Activated naive CD4-positive, alpha-beta T cell treated with anti-CD3 and anti-CD28 coated beads for 36 hours (primary cell): ENCODE data around the gene ZNF692. TPM values are rescaled to one million over a fixed set of nuclear protein-coding genes. Genes with fewer than 3 reads are reported as not detected.
"Not testable (repeated sequence)": the region's sequence is repeated elsewhere in the genome, so short reads cannot be mapped to it uniquely, and the experiment has no call there.

Experiments
- CTCF ChIA-PET: fragments of 350-600 bp; sonication (Branson Sonifier 250); formaldehyde crosslinking; loops from one replicate; lab custom pipeline; 2021; ENCODE audit warnings: antibody characterized with exemption; lab: Charles Lee
- DNase-seq: peaks from one replicate; pipeline ENCODE4 v3.0.0-alpha.2; 2020
- H3K27ac Mint-ChIP-seq: one replicate; pipeline ENCODE4 v1.8.0; 2021; ENCODE audit warnings: mild to moderate bottlenecking, mixed read lengths
- H3K27me3 Mint-ChIP-seq: one replicate; pipeline ENCODE4 v1.8.0; 2021; ENCODE audit warnings: low read depth, mixed read lengths
- H3K36me3 Mint-ChIP-seq: one replicate; pipeline ENCODE4 v1.8.0; 2021; ENCODE audit warnings: low read depth, mixed read lengths
- H3K4me1 Mint-ChIP-seq: one replicate; pipeline ENCODE4 v1.8.0; 2021; ENCODE audit warnings: low read depth, mixed read lengths
- H3K4me3 Mint-ChIP-seq: one replicate; pipeline ENCODE4 v1.8.0; 2021; ENCODE audit warnings: mild to moderate bottlenecking, moderate library complexity, mixed read lengths
- H3K9me3 Mint-ChIP-seq: one replicate; pipeline ENCODE4 v1.8.0; 2021; ENCODE audit warnings: mixed read lengths
- intact Hi-C: fragments of 100-400 bp; cut with micrococcal nuclease; formaldehyde crosslinking; loops from one replicate; pipeline ENCODE4 v1.15.1; 2023
- microRNA-seq: library from miRNA; unstranded; fragments of <30 nt; microRNA quantifications from one replicate; pipeline ENCODE4 v1.2.0, GENCODE V29; 2022; ENCODE audit warnings: borderline microRNAs expressed, borderline replicate concordance
- total RNA-seq, 2 experiments: library from RNA; stranded (reverse); gene quantifications; one replicate each; pipeline ENCODE4 v1.2.3, GENCODE V29; 2021

The ZNF692 gene
- total RNA-seq, 2 experiments from 2014 or later = 87.6 to 88.7 TPM

DNA sequence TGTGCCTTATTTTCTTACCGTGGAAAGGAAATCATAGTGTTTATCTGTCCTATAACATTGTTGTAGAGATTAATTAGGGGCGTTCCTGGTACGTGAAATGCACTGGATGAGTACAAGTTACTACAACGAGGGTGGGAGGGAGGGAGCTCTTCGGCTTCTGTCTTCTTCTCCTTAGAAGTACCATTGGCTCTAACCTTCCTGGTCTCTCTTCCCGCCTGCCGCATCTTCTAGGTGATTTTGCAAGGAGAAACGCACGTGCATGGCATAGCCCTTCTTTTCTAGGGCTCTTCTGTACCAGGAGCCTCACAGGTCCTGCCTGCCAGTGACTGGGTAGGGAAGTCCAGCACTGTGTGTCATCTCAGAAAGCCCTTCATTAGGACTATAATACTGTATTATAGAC lies 50.0 kb downstream of the ZNF692 start:
- intact Hi-C loops = no loop called here
- CTCF ChIA-PET = interaction anchor here (0.8 to 1.6 kb wide), 2 partner anchors 12 to 187 kb away, joined by 3 to 6 read pairs; no protein-coding TSS in a partner anchor
- Mint-ChIP-seq H3K9me3 (no peaks in the 10 kb centered on the region), H3K36me3 (peaks cover 15% of the 10 kb centered on the region), H3K27me3 (no peaks in the 10 kb centered on the region), H3K4me1 (peaks cover 9% of the 10 kb centered on the region), H3K27ac (no peak overlapping the region), H3K4me3 (no peak overlapping the region)
- DNase-seq = no peak

GRCh38 chr1:248807067-248807737 lies 51.7 kb downstream of the ZNF692 start:
- Mint-ChIP-seq H3K4me3 (no peak overlapping the region), H3K36me3 (peaks cover 5% of the 10 kb centered on the region), H3K27me3 (no peaks in the 10 kb centered on the region), H3K27ac (no peak overlapping the region), H3K9me3 (no peaks in the 10 kb centered on the region), H3K4me1 (peaks cover 9% of the 10 kb centered on the region)
- DNase-seq = peak; percentile 77
- CTCF ChIA-PET = interaction anchor here (0.7 to 4.6 kb wide), 17 partner anchors 11 to 562 kb away, joined by 3 to 53 read pairs (median 5); partner anchors contain the start of gene ZNF672
- intact Hi-C loops = loop anchor here (1.0 kb wide), 6 partner anchors 104 to 870 kb away; no protein-coding TSS in a partner anchor

- Mint-ChIP-seq H3K36me3 (no peaks in the 10 kb centered on the region), H3K4me1 (peaks cover 9% of the 10 kb centered on the region), H3K27me3 (peaks cover 3% of the 10 kb centered on the region), H3K9me3 (no peaks in the 10 kb centered on the region), H3K27ac (no peak overlapping the region), H3K4me3 (no peak overlapping the region)
- CTCF ChIA-PET = interaction anchor here (0.9 to 4.6 kb wide), 15 partner anchors 10 to 562 kb away, joined by 3 to 53 read pairs (median 4); no protein-coding TSS in a partner anchor
- DNase-seq = no peak
- intact Hi-C loops = no loop called here
Measured at GRCh38 chr1:248805876-248806275, 53.0 kb downstream of the ZNF692 start.

GRCh38 chr1:248804771-248805681 lies 53.9 kb downstream of the ZNF692 start:
- Mint-ChIP-seq H3K27ac (no peak overlapping the region), H3K4me1 (peaks cover 9% of the 10 kb centered on the region), H3K9me3 (no peaks in the 10 kb centered on the region), H3K36me3 (no peaks in the 10 kb centered on the region), H3K27me3 (peaks cover 5% of the 10 kb centered on the region), H3K4me3 (no peak overlapping the region)
- CTCF ChIA-PET = interaction anchor here (0.6 to 4.6 kb wide), 14 partner anchors 9 to 561 kb away, joined by 3 to 53 read pairs (median 4); no protein-coding TSS in a partner anchor
- no peak for DNase-seq
- intact Hi-C loops = no loop called here

- H3K27ac Mint-ChIP-seq, H3K36me3 Mint-ChIP-seq, H3K27me3 Mint-ChIP-seq, DNase-seq, H3K4me3 Mint-ChIP-seq, H3K4me1 Mint-ChIP-seq, intact Hi-C loops, H3K9me3 Mint-ChIP-seq: not testable (repeated sequence)
- CTCF ChIA-PET = interaction anchor here (0.7 to 4.6 kb wide), 2 partner anchors 180 to 399 kb away, joined by 3 to 53 read pairs; no protein-coding TSS in a partner anchor
Measured at GRCh38 chr1:248803501-248803900, 55.4 kb downstream of the ZNF692 start.

GRCh38 chr1:248802454-248802853 lies 56.4 kb downstream of the ZNF692 start:
- Mint-ChIP-seq H3K4me3 (no peak overlapping the region), H3K4me1 (peaks cover 9% of the 10 kb centered on the region), H3K9me3 (no peaks in the 10 kb centered on the region), H3K36me3 (no peaks in the 10 kb centered on the region), H3K27me3 (peaks cover 5% of the 10 kb centered on the region), H3K27ac (no peak overlapping the region)
- CTCF ChIA-PET = no interaction called here
- intact Hi-C loops = no loop called here
- no peak for DNase-seq

DNA sequence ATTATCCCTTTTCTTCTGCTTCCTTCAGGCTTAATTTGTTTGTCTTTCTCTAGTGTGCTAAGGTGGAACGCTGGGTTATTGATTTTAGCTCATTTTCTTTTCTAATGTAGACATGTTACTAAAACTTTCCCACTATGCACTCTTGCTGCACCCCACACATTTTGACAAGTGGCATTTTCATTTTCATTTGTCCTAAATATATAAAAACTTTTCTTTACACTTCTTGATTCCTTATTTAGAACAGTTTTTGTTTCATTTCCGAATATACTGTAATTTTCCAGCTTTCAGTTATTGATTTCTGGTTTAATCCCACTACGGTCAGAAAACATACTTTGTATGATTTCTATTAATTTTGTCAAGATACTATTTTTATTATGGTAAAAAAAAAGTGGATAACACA lies 58.4 kb downstream of the ZNF692 start:
- H3K4me3 Mint-ChIP-seq = no peak overlapping the region
- no peak for DNase-seq
- H3K27me3 Mint-ChIP-seq = peaks cover 5% of the 10 kb centered on the region
- H3K9me3 Mint-ChIP-seq = peaks cover 2% of the 10 kb centered on the region
- intact Hi-C loops = no loop called here
- CTCF ChIA-PET = interaction anchor here (1.0 kb wide), 1 partner anchor 104 kb away, joined by 3 read pairs; no protein-coding TSS in a partner anchor
- H3K27ac Mint-ChIP-seq = no peak overlapping the region
- H3K4me1 Mint-ChIP-seq = peaks cover 9% of the 10 kb centered on the region
- no peaks in the 10 kb centered on the region for H3K36me3 Mint-ChIP-seq

Small RNAs within 50 kb of the gene (microRNA-seq; reads per million reads assigned to microRNA genes)
- 2.2 reads per million for gene MIR3124

Other genes starting within 250 kb of the ZNF692 start
- not detected for gene OR2T11, start 224.0 kb downstream of the ZNF692 start, total RNA-seq
- gene OR2T35, start 213.8 kb downstream of the ZNF692 start, total RNA-seq = not detected
- not detected for gene OR2T27, start 203.6 kb downstream of the ZNF692 start, total RNA-seq
- gene OR14I1, start 156.3 kb downstream of the ZNF692 start, total RNA-seq = not detected
- not detected for gene LYPD8, start 103.3 kb downstream of the ZNF692 start, total RNA-seq
- 10 to 100 TPM; 20.3 to 20.5 TPM for gene SH3BP5L, start 33.2 kb downstream of the ZNF692 start, total RNA-seq
- gene ZNF672, start 20.9 kb downstream of the ZNF692 start, total RNA-seq = 10 to 100 TPM; 51.6 to 53.4 TPM
- 1 to 10 TPM; 3.0 to 3.5 TPM for gene PGBD2, start 47.1 kb upstream of the ZNF692 start, total RNA-seq